ENCODE data around the gene TBPL1. TPM values are rescaled to one million over a fixed set of nuclear protein-coding genes. Genes with fewer than 3 reads are reported as not detected.

The TBPL1 gene
- total RNA-seq, 4 donors from 2014 or later, result 4.0 to 35.5 (median 6.6) TPM

- H3K27me3 ChIP-seq, result no peaks in the 10 kb centered on the region
- no peak overlapping the region for H3K4me3 ChIP-seq
- no peaks in the 10 kb centered on the region for H3K9me3 ChIP-seq
- H3K36me3 ChIP-seq, result no peaks in the 10 kb centered on the region
- no peaks in the 10 kb centered on the region for H3K4me1 ChIP-seq
- TF ChIP-seq CTCF (IDR thresholded peaks at IDR 0.05), result no peak
- no peak for TF ChIP-seq POLR2A (IDR thresholded peaks at IDR 0.05)
- no peak overlapping the region for H3K27ac ChIP-seq
- DNase-seq, result no peak
Measured at GRCh38 chr6:133999305-133999704, 46.3 kb downstream of the TBPL1 start.

GRCh38 chr6:134000443-134000842 lies 47.4 kb downstream of the TBPL1 start:
- Histone ChIP-seq H3K36me3 (no peaks in the 10 kb centered on the region), H3K9me3 (no peaks in the 10 kb centered on the region), H3K27me3 (no peaks in the 10 kb centered on the region), H3K4me3 (no peak overlapping the region), H3K27ac (no peak overlapping the region), H3K4me1 (no peaks in the 10 kb centered on the region)
- TF ChIP-seq CTCF (IDR thresholded peaks at IDR 0.05) (no peak), POLR2A (IDR thresholded peaks at IDR 0.05) (no peak)
- no peak for DNase-seq

- Histone ChIP-seq H3K27ac (no peak overlapping the region), H3K4me1 (no peaks in the 10 kb centered on the region), H3K4me3 (no peak overlapping the region), H3K27me3 (no peaks in the 10 kb centered on the region), H3K36me3 (no peaks in the 10 kb centered on the region), H3K9me3 (no peaks in the 10 kb centered on the region)
- DNase-seq, result no peak
- TF ChIP-seq CTCF (IDR thresholded peaks at IDR 0.05) (no peak), POLR2A (IDR thresholded peaks at IDR 0.05) (no peak)
Measured at GRCh38 chr6:134002821-134003220, 49.8 kb downstream of the TBPL1 start.

GRCh38 chr6:134003542-134003951 lies 50.5 kb downstream of the TBPL1 start:
- Histone ChIP-seq H3K4me1 (no peaks in the 10 kb centered on the region), H3K36me3 (no peaks in the 10 kb centered on the region), H3K27ac (no peak overlapping the region), H3K4me3 (no peak overlapping the region), H3K27me3 (no peaks in the 10 kb centered on the region), H3K9me3 (no peaks in the 10 kb centered on the region)
- no peak for DNase-seq
- no peak for TF ChIP-seq CTCF (IDR thresholded peaks at IDR 0.05)
- no peak for TF ChIP-seq POLR2A (IDR thresholded peaks at IDR 0.05)

- no peaks in the 10 kb centered on the region for H3K9me3 ChIP-seq
- TF ChIP-seq POLR2A (IDR thresholded peaks at IDR 0.05), result no peak
- no peak for TF ChIP-seq CTCF (IDR thresholded peaks at IDR 0.05)
- no peak overlapping the region for H3K27ac ChIP-seq
- no peaks in the 10 kb centered on the region for H3K27me3 ChIP-seq
- DNase-seq, result no peak
- no peaks in the 10 kb centered on the region for H3K4me1 ChIP-seq
- H3K36me3 ChIP-seq, result no peaks in the 10 kb centered on the region
- H3K4me3 ChIP-seq, result no peak overlapping the region
Measured at GRCh38 chr6:134004714-134005113, 51.7 kb downstream of the TBPL1 start.

GRCh38 chr6:134005800-134006199 lies 52.8 kb downstream of the TBPL1 start:
- DNase-seq, result no peak
- TF ChIP-seq POLR2A (IDR thresholded peaks at IDR 0.05) (no peak), CTCF (IDR thresholded peaks at IDR 0.05) (no peak)
- Histone ChIP-seq H3K27me3 (no peaks in the 10 kb centered on the region), H3K27ac (no peak overlapping the region), H3K4me3 (no peak overlapping the region), H3K4me1 (no peaks in the 10 kb centered on the region), H3K36me3 (no peaks in the 10 kb centered on the region), H3K9me3 (no peaks in the 10 kb centered on the region)
